GM18508 (cell line): ENCODE data around the gene SRSF7.
"Not testable (repeated sequence)": the region's sequence is repeated elsewhere in the genome, so short reads cannot be mapped to it uniquely, and the experiment has no call there.

ENCODE experiments used
- ATAC-seq: cut with Tn5 transposase; IDR thresholded peaks from one replicate; pipeline ENCODE4 v1.9.1; 2021; ENCODE audit warnings: moderate number of reproducible peaks; ENCODE audit not compliant: insufficient read depth, unreplicated experiment

Gene SRSF7

GRCh38 chr2:38755891-38756290 is 4.7 kb upstream of the SRSF7 start:
- ATAC-seq: not testable (repeated sequence)

- ATAC-seq: no peak
Observed at GRCh38 chr2:38754506-38754905, 3.3 kb upstream of the SRSF7 start.

GRCh38 chr2:38754049-38754448 is 2.9 kb upstream of the SRSF7 start:
- no peak for ATAC-seq

GRCh38 chr2:38751596-38752410 is 642 bp upstream of the SRSF7 start:
- no peak for ATAC-seq

- no peak for ATAC-seq
Observed at GRCh38 chr2:38750011-38750890, 910 bp downstream of the SRSF7 start.

GRCh38 chr2:38748943-38749804 is 2.0 kb downstream of the SRSF7 start:
- no peak for ATAC-seq

- ATAC-seq: no peak
Observed at GRCh38 chr2:38748391-38748790, 2.8 kb downstream of the SRSF7 start.

- ATAC-seq: no peak
Observed at GRCh38 chr2:38747819-38748218, 3.3 kb downstream of the SRSF7 start.

GRCh38 chr2:38747007-38747424 is 4.1 kb downstream of the SRSF7 start:
- no peak for ATAC-seq

GRCh38 chr2:38745267-38745666 is 5.9 kb downstream of the SRSF7 start:
- ATAC-seq: no peak

GRCh38 chr2:38744399-38744780 is 6.8 kb downstream of the SRSF7 start:
- no peak for ATAC-seq

GRCh38 chr2:38743672-38744398 is 7.3 kb downstream of the SRSF7 start:
- ATAC-seq: no peak

- no peak for ATAC-seq
Observed at GRCh38 chr2:38742797-38743559, 8.2 kb downstream of the SRSF7 start.

- no peak for ATAC-seq
Observed at GRCh38 chr2:38740851-38741731, 10.1 kb downstream of the SRSF7 start.

GRCh38 chr2:38739524-38739923 is 11.6 kb downstream of the SRSF7 start:
- no peak for ATAC-seq

- no peak for ATAC-seq
Observed at GRCh38 chr2:38737925-38738324, 13.2 kb downstream of the SRSF7 start.

GRCh38 chr2:38737000-38737698 is 14.0 kb downstream of the SRSF7 start:
- ATAC-seq: not testable (repeated sequence)

GRCh38 chr2:38735999-38736320 is 15.2 kb downstream of the SRSF7 start:
- no peak for ATAC-seq
